HepG2 (cell line): ENCODE results near the gene RAB34. TPM values are rescaled to one million over a fixed set of nuclear protein-coding genes. Genes with fewer than 3 reads are reported as not detected.

ENCODE experiments used
- HOXA3 ChIP-seq: sonication (generic); formaldehyde crosslinking; IDR thresholded peaks from 2 replicates; pipeline ENCODE4 v1.5.0; 2020; ENCODE audit warnings: missing genetic modification reagents
- ZNF354B ChIP-seq: sonication (generic); formaldehyde crosslinking; IDR thresholded peaks from 2 replicates; pipeline ENCODE4 v1.8.0; 2022; ENCODE audit warnings: mild to moderate bottlenecking, missing genetic modification reagents
- polyA plus RNA-seq, 8 experiments: library from polyadenylated mRNA; depleted of rRNA in 3 of 8; stranded (reverse) in 7 of 8; unstranded in 1 of 8; fragments of >200 nt; fragmentation: Illumina TruSeq in 4 of 8; extraction: Trizol in 4 of 8; gene quantifications; 2 replicates each; pipeline versions ENCODE4 v1.2.1 to v1.2.3, GENCODE V29; 2011 to 2016; ENCODE audit warnings: low read depth in 4 of 8, missing spikeins in 1 of 8, mixed read lengths in 1 of 8; ENCODE audit not compliant: insufficient read depth in 1 of 8
- total RNA-seq, 5 experiments: library from RNA; depleted of rRNA; stranded (reverse); fragments of >200 nt; fragmentation: Illumina TruSeq; extraction: Trizol; gene quantifications; 2 replicates each; pipeline ENCODE4 v1.2.3, GENCODE V29; 2016; ENCODE audit warnings: low read depth in 1 of 5
- TF ChIP-seq, protein P1 (sequence below), 2 experiments: fragments of 450-650 bp in 1 of 2; sonication (generic) in 1 of 2; formaldehyde crosslinking in 1 of 2; IDR thresholded peaks; 2 replicates each; pipeline versions ENCODE4 v1.6.1 to v1.8.0; 2016 to 2022; ENCODE audit warnings: antibody characterized with exemption in 1 of 2, mild to moderate bottlenecking in 1 of 2, missing genetic modification reagents in 1 of 2
- TF ChIP-seq, protein P2 (sequence below): sonication (generic); formaldehyde crosslinking; IDR thresholded peaks from 2 replicates; pipeline ENCODE4 v1.4.0; 2020; ENCODE audit warnings: missing genetic modification reagents

The RAB34 gene
- total and polyA plus RNA-seq, 2 of the 13 experiments (the other 11 are each of a cell fraction or from before 2014, with no cell fraction given), result 0.49 TPM; not detected in 1

DNA sequence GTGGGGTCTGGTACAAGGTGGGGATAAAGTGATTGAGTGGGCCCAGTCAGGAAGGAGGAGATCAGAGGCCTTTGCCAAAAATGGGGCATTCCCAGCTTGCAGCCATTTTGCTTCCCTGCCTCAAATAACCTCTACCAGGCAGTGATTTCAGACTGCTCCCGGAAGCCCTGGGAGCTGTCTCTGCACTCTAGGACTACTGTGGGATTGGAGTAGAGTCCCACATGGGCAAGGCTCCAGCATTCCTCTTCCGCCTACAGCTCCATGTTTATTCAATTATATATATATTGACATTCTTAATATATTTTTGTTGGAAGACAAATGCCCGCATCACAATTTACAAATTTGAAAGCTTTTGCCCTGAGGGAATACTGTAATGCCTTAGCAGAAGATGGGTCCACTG lies 42.2 kb downstream of the RAB34 start (continued):
- TF ChIP-seq, protein P1, sequence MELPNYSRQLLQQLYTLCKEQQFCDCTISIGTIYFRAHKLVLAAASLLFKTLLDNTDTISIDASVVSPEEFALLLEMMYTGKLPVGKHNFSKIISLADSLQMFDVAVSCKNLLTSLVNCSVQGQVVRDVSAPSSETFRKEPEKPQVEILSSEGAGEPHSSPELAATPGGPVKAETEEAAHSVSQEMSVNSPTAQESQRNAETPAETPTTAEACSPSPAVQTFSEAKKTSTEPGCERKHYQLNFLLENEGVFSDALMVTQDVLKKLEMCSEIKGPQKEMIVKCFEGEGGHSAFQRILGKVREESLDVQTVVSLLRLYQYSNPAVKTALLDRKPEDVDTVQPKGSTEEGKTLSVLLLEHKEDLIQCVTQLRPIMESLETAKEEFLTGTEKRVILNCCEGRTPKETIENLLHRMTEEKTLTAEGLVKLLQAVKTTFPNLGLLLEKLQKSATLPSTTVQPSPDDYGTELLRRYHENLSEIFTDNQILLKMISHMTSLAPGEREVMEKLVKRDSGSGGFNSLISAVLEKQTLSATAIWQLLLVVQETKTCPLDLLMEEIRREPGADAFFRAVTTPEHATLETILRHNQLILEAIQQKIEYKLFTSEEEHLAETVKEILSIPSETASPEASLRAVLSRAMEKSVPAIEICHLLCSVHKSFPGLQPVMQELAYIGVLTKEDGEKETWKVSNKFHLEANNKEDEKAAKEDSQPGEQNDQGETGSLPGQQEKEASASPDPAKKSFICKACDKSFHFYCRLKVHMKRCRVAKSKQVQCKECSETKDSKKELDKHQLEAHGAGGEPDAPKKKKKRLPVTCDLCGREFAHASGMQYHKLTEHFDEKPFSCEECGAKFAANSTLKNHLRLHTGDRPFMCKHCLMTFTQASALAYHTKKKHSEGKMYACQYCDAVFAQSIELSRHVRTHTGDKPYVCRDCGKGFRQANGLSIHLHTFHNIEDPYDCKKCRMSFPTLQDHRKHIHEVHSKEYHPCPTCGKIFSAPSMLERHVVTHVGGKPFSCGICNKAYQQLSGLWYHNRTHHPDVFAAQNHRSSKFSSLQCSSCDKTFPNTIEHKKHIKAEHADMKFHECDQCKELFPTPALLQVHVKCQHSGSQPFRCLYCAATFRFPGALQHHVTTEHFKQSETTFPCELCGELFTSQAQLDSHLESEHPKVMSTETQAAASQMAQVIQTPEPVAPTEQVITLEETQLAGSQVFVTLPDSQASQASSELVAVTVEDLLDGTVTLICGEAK (IDR thresholded peaks at IDR 0.05), result no peak
- TF ChIP-seq, protein P1 (CRISPR knock-in tag; IDR thresholded peaks at IDR 0.05), result no peak
- TF ChIP-seq HOXA3 (CRISPR knock-in tag) (no peak), ZNF354B (CRISPR knock-in tag) (no peak)
- TF ChIP-seq, protein P2, sequence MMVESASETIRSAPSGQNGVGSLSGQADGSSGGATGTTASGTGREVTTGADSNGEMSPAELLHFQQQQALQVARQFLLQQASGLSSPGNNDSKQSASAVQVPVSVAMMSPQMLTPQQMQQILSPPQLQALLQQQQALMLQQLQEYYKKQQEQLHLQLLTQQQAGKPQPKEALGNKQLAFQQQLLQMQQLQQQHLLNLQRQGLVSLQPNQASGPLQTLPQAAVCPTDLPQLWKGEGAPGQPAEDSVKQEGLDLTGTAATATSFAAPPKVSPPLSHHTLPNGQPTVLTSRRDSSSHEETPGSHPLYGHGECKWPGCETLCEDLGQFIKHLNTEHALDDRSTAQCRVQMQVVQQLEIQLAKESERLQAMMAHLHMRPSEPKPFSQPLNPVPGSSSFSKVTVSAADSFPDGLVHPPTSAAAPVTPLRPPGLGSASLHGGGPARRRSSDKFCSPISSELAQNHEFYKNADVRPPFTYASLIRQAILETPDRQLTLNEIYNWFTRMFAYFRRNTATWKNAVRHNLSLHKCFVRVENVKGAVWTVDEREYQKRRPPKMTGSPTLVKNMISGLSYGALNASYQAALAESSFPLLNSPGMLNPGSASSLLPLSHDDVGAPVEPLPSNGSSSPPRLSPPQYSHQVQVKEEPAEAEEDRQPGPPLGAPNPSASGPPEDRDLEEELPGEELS (CRISPR knock-in tag), result no peak
